Measurements from ENCODE around the gene DHRS3.

The DHRS3 gene

DNA sequence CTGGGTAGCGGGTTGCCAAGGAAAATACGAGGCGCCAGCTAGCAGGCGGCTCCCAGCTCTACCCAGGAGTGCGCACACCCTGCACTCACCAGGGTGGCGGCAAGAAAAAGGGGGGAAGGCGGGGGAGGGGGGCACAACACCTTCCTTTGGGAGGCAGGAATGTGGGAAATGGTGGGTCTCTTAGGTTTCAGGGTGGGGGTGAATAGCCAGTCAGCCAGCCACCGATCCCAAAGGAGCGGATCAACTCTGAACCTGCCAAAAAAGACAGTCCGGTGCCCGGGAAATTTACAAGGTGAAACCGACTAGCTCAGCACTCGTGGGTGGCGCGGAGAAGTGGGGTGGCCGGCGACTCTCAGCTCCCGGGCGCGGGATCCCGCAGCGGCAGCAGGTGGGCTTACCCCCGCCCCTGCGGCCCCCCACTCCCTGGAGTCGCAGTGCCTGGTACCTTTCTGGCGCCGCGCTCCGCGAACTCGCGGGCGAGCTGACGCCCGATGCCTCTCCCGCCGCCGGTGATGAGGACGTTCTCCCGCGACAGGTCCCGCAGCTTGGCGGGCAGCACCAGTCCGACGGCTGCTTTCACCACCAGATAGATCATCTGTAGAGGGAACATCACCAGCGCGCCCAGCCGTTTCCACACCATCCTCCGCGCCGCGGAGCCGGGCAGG, 1.2 kb downstream of the DHRS3 start:
- no peak for DNase-seq (ENCODE audit: low spot score)

DNA sequence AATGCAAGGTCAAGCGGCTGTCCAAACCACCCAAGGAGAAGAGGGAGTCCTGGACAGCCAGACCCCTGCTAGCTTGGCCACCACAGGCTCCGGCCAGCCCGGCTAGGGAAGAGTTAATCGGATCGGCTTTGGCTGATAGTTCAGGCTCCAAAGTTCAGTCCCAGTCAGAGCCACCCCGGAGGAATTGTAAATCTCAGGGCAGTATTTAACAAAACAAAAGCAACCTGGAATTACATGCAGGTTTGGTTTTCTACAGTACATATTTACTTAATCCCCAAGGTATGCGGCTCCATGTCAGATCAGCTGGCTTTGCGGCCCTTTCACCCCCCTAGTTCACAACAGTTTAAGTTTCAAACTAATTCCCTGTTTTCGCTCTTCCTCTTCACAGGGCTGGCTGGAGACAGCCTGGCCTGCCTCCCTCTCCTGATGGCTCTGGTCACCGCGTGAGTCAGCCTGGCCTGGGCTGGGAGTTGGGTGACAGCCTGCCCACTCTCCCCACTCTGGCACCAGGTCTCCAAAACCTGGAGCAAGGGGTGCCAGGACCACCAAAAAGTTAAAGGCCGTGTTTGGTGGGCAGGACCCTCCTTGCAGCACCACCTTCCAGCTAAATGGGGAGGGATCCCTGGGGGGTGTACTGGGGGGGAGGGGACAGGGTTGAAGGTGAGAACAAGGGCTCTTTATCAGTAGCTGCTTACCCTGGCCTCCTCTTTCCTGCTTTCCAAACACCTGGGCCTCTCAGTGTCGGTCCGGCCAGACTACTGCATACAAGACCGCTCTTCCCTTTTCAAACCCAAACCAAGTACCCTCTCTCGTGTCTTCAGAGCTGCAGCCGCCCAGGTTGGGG, 1.9 kb downstream of the DHRS3 start:
- DNase-seq (ENCODE audit: low spot score) = peak; percentile 73

DNA sequence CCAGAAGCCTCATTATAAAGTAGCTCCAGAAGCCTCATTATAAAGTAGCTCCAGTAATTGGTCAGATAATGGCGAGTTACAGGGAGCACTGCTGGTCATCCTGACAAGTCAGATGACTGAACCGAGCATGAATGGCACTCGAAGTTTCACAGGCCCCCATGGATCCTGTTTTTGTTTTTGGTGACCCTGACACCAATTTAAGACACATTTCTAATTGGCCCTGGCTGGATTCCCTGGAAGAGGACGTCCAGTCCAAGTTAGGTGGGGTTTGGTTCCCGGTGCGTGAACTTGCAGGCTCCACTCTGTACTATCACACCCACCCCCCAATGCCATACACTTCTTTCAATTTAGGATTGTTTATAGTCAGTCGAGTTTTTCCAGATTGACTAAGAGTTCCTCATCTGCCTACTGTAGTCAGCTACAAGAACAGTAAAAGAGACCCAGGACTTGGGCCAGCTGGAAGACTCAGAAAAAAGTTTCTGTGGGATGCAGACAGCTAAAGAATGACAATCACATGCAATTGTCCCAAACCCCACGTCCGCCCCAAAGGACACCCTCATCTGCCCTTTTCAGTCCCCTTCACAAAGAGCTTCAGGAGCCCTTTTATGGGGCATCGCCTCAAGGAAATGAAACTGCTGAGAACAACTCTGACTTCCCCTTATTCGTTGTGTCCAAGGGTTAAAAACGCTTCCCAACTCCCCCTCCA, 2.7 kb downstream of the DHRS3 start:
- DNase-seq (ENCODE audit: low spot score) = no peak

DNA sequence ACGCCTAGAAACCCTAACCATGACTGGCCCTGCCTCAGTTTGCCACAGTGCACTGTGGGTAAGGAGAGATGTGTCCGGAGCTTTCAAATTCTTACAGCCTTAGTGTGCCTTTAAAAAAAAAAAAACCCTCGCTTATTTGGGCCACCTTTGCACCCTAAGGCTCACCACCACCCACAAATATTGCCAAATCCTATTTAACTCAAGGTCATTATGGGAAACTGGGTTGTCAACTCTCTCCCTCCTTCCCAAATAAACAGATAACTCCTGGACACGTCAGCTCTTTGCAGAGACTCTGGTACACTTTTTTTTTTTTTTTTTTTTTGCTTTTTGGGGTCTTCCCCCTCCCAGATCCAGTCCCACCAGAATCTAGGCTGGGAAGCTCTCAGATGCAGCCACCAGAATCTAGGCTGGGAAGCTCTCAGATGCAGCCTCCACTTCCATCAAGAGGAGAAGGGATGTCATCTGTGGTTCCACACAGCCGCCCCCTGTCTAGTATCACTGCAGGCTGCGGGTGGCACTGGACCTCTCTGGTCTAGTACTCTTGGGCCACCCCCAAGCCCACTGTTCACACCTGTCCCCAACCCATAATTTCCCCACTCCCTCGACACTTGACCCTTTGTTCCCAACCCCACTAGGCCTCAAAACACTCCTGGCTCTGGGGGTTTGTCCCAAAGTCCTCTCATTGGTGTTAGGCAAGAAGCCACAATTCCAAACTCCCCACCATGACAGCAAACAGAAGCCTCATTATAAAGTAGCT, 3.4 kb downstream of the DHRS3 start:
- no peak for DNase-seq (ENCODE audit: low spot score)

DNA sequence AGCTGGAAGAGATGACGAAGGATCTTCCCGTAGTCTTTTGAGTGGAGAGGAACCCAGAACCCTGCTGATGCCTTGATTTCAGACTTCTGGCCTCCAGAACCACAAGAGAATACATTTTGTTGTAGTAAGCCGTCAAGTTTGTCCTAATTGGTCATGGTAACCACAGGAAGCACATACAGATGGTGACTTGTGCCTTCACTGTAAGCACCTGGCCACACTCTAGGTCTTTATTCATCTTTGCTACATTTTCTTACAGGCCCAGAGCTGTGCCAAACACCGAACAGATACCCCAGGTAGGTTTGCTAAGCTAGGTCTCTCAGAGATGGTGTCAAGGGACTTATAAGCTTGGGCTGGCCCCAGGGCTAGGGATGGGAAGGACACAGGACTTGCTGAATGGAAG, 4.8 kb downstream of the DHRS3 start:
- DNase-seq (ENCODE audit: low spot score) = no peak

DNA sequence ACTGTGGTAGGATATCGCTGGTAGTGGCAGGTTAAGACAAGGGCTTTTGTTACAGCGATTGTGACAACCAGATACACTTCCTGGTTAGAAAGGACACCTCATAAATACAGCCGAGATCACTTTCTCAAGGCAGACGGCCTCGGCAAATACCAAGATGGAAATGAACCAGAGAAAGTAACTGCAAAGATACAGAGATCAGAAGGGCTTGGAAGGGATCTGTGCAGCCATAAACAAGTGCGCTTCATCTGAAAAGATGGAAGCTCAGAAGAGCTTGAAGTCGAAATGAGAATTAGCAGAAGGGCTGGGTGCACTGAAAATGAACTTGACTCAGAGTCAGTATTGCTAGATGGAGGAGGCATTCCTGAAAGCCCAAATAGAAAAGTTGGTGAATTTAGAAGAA, 7.1 kb downstream of the DHRS3 start:
- no peak for DNase-seq (ENCODE audit: low spot score)

DNA sequence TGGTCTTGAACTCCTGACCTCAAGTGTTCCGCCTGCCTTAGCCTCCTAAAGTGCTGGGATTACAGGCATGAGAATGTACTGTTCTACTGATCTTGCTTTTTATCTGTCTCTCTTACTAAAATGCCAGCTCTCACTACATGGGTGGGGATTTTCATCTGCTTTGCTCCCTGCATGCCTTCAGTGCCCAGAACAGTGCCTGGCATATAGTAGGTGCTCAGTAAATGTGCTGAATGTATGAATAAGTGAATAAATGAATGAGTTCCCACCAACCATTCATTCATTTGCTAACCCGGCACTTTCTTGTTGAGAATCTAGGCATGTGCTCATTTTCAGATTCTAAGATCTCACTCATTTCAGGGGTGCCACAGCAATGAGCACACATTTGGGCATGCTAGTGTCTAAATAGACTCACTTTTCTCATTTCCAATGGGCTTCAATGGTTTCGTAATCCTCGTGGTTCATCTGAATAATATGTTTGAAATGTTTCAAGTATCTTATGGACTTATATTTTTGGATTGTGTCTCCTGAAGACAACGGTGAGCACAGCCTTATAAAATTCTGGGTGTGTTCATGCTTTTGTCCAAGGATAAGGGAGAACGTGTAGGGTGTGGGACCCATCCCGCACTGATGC, 7.6 kb downstream of the DHRS3 start:
- DNase-seq (ENCODE audit: low spot score) = no peak

DNA sequence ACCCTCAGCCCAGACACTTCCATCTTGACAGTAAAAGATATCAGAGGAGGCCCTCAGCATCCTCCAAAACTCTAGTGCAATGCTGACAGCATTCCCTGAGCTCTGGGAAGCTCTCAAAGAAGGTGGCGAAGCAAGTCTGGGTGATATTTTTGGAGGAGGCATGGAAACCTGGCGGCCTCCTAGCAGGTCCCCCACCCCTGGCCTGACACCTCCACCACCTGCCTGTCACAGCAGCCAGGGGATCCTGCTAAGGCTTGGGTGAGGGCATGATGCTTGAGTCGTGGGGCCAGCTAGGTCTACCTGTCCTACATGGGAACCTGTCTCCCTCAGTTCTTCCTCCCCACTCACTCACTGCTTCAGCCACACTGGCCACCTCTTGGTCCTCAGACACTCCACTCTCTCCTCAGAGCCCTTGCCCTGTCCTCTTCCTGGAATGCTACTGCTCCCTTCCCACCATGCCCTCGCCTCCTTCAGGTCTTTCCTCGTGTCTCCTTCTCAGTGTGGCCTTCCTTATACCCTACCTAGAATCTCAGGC, 8.5 kb downstream of the DHRS3 start:
- no peak for DNase-seq (ENCODE audit: low spot score)

DNA sequence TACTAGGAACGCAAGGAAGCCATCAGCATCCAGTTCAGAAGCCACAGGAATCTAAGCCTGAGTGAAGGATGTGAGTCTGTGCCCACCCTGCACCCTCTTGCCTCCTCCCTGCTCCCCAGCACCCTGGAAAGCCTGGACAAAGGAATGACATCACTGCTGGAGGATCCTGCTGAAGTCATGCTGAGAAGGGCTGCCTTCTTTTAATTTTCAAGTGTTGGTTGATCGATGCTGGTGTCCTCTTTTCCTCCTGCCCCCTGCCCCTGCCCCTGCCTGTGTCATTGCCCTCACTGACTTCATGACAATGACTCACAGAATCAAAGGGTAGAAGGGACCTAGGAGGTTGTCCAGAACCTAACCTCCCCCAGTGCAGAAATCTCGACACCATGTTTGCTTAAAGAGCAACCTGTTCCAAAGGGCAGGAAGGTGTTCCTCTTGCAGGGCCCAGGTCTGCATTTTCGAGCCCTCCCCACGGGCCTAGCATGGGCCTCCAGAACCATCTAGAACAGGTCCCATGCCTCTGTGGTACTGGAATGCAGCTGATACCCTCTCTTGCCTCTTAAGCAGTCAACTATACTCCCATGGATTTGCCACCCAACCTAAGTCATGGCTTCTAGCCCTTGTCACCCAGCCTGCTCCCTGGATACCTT, 9.6 kb downstream of the DHRS3 start:
- no peak for DNase-seq (ENCODE audit: low spot score)

DNA sequence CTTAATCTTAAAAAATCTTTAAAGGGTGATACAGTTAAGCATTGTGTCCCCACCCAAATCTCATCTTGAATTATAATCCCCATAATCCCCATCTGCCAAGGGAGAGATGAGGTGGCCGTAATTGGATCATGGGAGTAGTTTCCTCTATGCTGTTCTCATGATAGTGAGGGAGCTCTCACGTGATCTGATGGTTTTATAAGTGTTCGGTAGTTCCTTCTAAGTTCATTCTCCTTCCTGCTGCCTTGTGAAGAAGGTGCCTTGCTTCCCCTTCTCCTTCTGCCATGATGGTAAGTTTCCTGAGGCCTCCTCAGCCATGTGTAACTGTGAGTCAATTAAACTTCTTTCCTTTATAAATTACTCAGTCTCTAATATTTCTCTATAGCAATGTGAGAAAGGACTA, 10.7 kb downstream of the DHRS3 start:
- no peak for DNase-seq (ENCODE audit: low spot score)

DNA sequence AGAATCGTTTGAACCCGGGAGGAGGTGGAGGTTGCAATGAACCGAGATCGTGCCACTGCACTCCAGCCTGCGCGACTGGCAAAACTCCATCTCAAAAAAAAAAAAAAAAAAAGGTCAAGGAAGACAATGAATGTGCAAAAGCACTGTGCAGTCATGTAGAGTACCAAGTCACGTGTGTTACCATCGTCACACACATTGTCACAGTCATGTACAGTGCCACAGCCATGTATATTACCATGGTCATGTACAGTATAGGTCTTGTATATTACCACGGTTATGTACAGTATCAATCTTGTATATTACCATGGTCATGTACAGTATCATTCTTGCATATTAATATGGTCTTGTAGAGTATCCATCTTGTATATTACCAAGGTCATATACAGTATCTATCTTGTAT, 13.0 kb downstream of the DHRS3 start:
- no peak for DNase-seq (ENCODE audit: low spot score)

DNA sequence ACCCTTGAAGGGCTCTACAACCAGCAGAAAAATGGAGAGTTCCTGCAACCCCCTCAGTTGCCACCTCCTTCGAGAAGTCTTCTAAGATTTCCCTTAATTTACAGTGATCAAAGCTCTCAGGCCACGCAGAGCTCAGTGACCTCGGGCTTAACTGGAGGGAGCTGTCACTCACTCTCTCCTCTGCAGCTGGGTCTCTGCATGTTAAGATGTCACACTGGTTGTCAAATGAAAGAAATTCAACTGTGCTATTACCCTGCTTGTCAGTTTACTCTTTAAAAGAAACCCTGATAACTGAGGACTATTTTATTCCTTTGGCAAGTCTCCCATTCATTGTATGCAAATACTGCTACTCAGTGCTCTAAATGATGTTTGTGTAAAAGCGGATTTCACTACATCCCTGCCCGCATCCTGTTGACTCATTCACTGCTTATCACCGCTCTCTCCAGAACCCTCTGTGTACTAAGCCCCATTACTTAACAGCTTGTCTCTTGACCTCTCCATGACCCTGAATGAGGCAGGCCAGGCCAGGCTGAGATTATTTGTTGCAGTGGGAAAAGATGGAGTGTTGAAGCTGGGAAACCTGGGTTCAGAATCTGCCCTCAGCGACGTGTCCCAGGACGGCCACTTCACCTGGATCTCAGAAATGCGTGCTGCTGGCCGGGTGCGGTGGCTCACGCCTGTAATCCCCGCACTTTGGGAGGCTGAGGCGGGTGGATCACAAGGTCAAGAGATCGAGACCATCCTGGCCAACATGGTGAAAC, 13.7 kb downstream of the DHRS3 start:
- peak; percentile 86 for DNase-seq (ENCODE audit: low spot score)

DNA sequence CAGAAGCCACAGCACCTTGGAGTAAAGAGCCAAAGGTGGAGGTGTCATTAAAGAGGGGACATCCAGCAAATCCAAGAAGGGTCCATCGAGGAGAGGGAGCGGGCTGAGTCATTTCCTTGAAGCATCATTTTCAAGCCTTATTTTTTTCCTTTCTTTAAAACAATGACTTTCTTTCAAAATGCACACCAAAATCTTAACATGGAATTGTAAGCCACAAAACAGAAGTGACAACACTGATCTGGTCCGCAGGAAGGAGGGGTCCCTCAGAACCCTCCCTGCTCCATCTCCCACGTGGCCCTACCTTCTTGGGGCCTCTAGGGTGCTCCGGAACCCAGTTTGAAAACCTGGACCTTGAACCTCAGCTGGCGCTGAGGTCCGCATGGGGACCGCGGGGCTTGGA, 14.8 kb downstream of the DHRS3 start:
- no peak for DNase-seq (ENCODE audit: low spot score)

DNA sequence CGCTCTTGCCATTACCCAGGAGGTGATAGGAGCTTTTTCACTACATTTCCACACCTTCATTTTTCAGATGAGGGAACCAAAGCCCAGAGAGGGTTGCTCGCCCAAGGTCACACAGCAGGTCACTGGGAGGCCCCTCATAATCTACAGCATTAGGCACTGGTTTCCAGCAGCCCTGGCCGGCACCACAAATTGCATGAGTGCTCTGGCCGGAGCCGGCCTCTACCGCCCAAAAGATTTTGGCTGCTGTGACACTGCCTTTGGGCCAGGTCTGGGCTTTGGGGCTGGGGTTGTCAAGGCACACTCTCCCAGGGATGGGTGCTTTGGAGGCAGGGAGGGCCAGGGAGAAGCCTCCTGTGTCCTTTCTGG, 15.4 kb downstream of the DHRS3 start:
- no peak for DNase-seq (ENCODE audit: low spot score)

DNA sequence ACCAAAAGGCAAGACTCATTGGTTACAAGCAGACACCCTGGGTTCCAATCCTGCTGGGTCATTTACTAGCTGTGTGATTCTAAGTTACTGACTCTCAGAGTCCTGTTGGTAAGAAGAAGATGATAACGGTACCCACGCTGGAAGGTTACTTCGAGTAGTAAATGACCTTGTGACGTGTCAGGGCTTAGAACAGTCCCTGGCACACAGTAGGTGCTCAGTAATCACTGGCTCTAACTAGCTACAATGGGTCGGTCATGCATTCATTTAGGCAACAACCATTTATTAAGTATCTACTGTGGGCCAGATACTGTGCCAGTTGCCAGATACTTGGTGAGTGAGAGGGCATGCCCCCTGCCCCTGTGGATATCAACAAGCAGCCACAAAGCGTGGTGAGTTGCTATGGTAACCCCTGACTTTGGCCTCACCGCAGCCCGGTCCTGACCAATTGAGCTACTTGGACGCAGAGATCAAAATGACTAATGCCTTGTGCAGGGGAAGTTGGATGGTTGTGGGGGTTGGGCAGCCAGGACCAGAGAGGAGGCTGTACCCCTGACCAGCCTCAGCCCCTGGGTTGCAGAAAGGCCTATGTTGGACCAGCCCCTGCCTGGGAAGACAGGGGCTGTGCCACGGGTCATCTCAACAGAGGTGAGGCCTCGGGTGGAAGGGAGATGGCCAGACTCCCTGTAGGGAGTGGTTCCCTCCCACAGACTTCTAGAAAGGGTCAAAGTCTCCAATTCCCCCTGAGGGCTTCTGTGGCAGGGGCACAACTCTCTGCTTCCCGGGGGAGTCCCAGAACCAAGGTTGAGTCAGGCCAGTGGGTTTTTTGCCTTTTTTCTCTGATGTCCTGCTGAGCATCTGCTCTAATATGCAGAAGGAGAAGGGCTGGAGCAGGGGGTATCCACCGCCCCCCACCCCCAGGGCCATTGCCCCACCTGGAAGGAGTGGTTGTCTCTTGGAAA, 16.0 kb downstream of the DHRS3 start:
- no peak for DNase-seq (ENCODE audit: low spot score)

DNA sequence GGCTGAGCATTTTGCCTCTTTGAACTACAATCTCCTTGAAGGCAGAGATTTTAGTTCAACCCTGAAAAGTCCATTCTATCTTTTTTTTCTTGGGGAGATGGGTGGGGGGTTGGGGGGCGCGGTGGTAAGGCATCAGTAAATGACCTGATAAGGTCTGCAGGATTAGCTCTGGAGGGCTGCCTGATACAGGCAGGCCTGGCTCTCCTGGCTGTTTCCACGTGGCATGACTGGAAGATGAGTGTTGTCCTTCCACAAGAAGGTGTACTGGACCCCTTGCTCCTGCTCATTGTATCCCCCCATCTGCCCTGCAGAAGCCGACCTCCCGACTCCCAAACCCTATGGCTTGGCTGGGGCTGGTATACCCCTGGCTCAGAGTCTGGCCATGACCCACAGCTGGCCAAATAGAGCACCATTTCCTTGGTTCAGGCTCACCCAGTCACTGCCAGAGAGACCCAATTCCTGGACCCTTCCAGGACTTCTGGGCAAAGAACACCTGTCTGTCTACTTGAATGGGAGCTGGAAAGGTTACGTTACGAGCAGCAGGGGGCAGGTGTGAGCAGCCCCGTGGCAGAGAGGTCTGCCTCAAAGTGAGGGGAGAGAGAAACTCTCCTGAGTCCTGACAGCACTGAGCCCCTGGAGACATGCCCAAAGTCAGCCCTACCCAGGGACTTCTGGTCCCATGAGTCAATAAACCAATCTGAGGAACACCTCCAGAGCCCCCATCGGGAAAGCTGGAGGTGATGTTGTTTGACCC, 17.0 kb downstream of the DHRS3 start:
- peak; percentile 62 for DNase-seq (ENCODE audit: low spot score)

DNA sequence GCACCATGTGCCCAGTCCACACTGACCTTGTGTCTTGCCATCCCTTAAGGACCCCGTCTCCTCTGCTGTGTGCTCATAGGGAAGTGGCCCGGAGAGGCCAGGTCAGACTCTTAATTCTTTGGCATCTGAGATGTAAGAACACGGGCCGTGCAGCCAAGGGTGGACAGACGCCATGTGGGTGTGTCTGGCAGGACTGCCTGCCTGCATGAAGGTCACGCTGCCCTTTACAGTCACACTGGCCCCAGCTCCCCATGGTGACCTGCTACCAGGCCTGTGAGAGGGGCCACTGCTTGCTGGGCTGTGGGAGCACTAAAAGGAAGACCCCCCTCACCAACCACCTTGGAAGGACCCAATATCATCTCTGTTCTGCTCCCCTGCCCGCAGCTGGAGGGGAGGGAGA, 17.7 kb downstream of the DHRS3 start:
- no peak for DNase-seq (ENCODE audit: low spot score)

DNA sequence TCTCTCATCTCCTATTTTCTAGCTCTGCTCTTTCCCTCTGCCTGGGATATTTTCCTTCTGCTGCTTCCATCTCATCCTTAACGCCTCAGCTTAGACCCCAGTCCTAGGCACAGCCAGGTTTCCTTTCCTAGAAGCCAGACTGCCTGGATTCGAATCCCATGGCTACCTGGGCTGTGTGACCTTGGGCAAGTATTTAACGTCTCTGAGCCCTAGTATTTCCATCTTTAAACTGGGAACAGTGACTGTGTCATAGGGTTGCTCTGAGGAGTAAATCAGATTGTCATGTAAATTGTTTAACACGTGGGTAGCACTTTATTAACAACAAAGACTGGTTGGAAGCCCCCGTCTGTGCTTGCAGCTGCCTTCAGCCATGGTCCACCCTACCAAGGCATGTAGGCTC, 18.4 kb downstream of the DHRS3 start:
- no peak for DNase-seq (ENCODE audit: low spot score)

DNA sequence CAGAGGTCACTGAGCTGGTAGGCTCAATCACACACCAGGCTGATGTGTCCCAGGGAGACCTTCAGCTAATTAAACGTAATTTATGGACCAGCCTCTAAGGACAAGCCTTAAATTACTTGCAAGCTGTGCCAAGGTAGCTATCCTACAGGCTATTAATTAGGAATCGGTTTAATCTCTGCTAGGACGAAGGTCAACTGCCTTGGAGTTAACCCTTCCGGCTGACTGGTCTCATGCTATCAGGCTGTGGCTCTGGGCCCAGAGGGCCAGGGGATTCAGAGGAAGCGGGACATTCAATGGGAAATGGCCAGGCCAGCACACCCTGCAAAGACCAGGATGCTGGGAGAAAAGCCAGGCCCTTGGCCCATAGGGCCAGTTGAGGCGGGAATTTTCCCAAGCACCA, 19.0 kb downstream of the DHRS3 start:
- no peak for DNase-seq (ENCODE audit: low spot score)
